ENCODE results near the gene CADM2.

Gene CADM2

GRCh38 chr3:85208650-85209049 lies 249.9 kb downstream of the CADM2 start:
- no peak for DNase-seq

GRCh38 chr3:85210540-85210939 lies 251.8 kb downstream of the CADM2 start:
- no peak for DNase-seq

GRCh38 chr3:85228966-85229365 lies 270.2 kb downstream of the CADM2 start:
- DNase-seq = no peak

GRCh38 chr3:85244091-85244490 lies 285.3 kb downstream of the CADM2 start:
- DNase-seq = no peak

- DNase-seq = no peak
Observed at GRCh38 chr3:85244519-85244918, 285.7 kb downstream of the CADM2 start.

GRCh38 chr3:85251766-85252165 lies 293.0 kb downstream of the CADM2 start:
- DNase-seq = no peak

- no peak for DNase-seq
Observed at GRCh38 chr3:85252686-85253085, 293.9 kb downstream of the CADM2 start.

GRCh38 chr3:85254738-85255137 lies 295.9 kb downstream of the CADM2 start:
- no peak for DNase-seq

- no peak for DNase-seq
Observed at GRCh38 chr3:85255949-85256348, 297.2 kb downstream of the CADM2 start.

GRCh38 chr3:85258326-85258725 lies 299.5 kb downstream of the CADM2 start:
- DNase-seq = no peak

GRCh38 chr3:85258819-85259218 lies 300.0 kb downstream of the CADM2 start:
- DNase-seq = no peak

GRCh38 chr3:85259748-85260147 lies 301.0 kb downstream of the CADM2 start:
- DNase-seq = no peak

- no peak for DNase-seq
Observed at GRCh38 chr3:85264381-85264780, 305.6 kb downstream of the CADM2 start.

GRCh38 chr3:85270488-85270887 lies 311.7 kb downstream of the CADM2 start:
- DNase-seq = no peak

- DNase-seq = no peak
Observed at GRCh38 chr3:85271911-85272310, 313.1 kb downstream of the CADM2 start.

GRCh38 chr3:85288257-85288656 lies 329.5 kb downstream of the CADM2 start:
- DNase-seq = no peak

GRCh38 chr3:85297291-85297690 lies 338.5 kb downstream of the CADM2 start:
- DNase-seq = no peak

GRCh38 chr3:85298032-85298431 lies 339.2 kb downstream of the CADM2 start:
- DNase-seq = no peak

- DNase-seq = no peak
Observed at GRCh38 chr3:85303156-85303555, 344.4 kb downstream of the CADM2 start.

- DNase-seq = no peak
Observed at GRCh38 chr3:85304360-85304964, 345.7 kb downstream of the CADM2 start.

GRCh38 chr3:85312331-85312730 lies 353.5 kb downstream of the CADM2 start:
- no peak for DNase-seq

- no peak for DNase-seq
Observed at GRCh38 chr3:85313380-85313779, 354.6 kb downstream of the CADM2 start.

- DNase-seq = no peak
Observed at GRCh38 chr3:85316252-85316651, 357.5 kb downstream of the CADM2 start.

GRCh38 chr3:85321892-85322291 lies 363.1 kb downstream of the CADM2 start:
- no peak for DNase-seq

GRCh38 chr3:85330071-85330470 lies 371.3 kb downstream of the CADM2 start:
- no peak for DNase-seq

- no peak for DNase-seq
Observed at GRCh38 chr3:85337895-85338294, 379.1 kb downstream of the CADM2 start.
